GM18519 (cell line): Measurements from ENCODE around the gene RNF34.

Experiments used
- ATAC-seq: cut with Tn5 transposase; IDR thresholded peaks from one replicate; pipeline ENCODE4 v1.9.1; 2021; ENCODE audit warnings: mild to moderate bottlenecking, moderate library complexity; ENCODE audit not compliant: unreplicated experiment, low FRiP score

The RNF34 gene

DNA sequence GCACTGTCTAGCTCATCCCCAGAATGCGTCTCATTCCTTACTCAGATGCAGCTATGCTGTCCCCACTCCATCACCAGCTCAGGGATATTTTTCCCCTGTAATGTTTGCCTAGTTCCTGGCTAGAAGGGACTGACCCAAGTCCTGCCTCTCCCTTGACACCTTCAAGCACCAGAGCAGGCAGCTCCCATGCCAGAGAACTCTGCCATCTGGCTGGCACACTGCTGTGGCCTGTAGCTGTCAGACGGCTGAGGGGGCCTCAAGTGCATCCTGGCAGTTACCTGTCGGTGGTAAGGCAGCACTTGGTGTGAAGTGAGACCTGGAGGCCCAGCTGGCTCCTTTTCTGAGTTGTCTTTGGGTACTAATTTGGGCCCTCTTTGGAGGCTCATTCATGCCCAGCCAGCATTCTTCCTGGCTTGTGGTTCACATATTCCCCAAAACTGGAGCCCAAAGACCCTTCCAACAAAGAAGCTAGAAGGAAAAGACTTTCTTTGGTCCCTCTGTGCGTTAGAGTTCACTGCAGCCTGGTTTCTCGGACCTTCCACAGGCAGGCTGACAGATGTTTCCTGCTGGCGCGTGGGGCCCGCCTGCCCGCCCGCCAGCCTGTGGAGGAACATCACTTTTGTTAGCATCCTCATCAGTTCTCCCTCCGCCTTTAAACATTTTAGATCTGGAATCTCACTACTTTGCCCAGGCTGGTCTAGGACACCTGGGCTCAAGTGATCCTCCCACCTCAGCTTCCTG, 33.0 kb downstream of the RNF34 start:
- ATAC-seq: no peak

- no peak for ATAC-seq
Measured at GRCh38 chr12:121436706-121437105, 36.8 kb downstream of the RNF34 start.

- no peak for ATAC-seq
Measured at GRCh38 chr12:121438905-121439304, 39.0 kb downstream of the RNF34 start.

- no peak for ATAC-seq
Measured at GRCh38 chr12:121439715-121440114, 39.8 kb downstream of the RNF34 start.

DNA sequence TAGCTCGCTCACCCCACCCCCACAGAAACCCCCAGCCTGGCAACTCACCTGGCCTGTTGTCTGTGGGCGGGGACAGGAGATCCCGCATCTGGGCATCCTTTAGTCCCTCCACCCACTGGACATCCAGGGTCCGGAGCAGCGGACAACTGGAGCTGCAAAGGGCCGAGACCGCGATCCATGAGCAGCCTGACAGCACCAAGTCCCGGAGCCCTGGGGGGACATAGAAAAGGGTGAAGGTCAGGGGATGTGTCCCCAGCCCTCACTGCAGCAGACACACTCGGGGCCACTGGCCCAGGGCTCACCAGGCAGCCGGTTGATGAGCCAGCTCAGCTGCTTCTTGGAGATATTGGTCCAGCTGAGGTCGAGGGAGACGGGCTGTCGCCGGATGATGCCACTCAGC, 40.9 kb downstream of the RNF34 start:
- ATAC-seq: no peak

DNA sequence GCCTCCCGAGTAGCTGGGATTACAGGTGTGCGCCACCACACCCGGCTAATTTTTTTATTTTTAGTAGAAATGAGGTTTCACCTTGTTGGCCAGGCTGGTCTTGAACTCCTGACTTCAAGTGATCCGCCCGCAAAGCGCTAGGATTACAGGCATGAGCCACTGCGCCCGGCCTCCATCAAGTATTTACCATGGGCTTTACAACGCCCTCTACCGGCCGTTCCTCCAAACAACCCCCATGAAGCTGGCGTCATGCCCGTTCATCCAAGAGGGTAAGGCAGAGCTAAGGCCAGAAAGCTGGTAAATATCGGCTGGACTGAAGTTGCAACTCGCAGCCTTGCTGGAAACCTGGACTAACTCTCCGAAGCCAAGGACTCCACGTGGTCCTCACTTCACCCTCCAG, 41.6 kb downstream of the RNF34 start:
- ATAC-seq: no peak

- ATAC-seq: no peak
Measured at GRCh38 chr12:121442028-121442948, 42.4 kb downstream of the RNF34 start.

DNA sequence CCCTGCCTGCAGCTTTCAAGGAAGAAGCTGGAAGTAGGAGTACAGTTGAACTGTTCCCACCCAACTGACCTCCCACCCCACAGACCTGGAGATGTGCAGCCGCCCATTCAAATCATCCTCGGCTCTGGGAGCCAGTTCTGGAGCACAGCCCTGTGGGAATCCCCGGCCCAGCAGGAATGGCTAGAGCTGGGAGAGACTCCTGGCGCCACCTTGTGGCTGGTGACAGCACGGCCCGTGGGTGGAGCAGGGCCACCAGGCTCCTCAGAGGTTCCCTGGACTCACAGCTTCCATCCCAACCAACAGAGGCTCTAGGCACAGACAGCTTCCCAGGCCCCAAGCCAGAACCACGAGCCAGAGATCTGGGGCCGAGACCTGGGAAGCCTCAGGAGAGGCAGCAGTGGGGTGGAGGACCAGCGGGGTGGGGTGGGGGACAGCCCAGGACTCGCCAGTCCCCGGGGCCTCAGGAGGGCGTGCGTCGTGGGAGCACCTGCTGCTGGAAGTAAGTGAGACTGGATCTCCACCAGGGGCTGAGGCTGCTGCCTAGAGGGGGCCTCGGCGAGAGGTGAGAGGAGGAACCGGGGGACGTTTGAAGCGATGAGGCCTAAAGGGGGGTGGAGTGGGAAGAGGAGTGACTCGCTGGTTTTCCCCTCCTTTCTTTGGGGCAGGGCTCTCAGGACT, 43.4 kb downstream of the RNF34 start:
- no peak for ATAC-seq

DNA sequence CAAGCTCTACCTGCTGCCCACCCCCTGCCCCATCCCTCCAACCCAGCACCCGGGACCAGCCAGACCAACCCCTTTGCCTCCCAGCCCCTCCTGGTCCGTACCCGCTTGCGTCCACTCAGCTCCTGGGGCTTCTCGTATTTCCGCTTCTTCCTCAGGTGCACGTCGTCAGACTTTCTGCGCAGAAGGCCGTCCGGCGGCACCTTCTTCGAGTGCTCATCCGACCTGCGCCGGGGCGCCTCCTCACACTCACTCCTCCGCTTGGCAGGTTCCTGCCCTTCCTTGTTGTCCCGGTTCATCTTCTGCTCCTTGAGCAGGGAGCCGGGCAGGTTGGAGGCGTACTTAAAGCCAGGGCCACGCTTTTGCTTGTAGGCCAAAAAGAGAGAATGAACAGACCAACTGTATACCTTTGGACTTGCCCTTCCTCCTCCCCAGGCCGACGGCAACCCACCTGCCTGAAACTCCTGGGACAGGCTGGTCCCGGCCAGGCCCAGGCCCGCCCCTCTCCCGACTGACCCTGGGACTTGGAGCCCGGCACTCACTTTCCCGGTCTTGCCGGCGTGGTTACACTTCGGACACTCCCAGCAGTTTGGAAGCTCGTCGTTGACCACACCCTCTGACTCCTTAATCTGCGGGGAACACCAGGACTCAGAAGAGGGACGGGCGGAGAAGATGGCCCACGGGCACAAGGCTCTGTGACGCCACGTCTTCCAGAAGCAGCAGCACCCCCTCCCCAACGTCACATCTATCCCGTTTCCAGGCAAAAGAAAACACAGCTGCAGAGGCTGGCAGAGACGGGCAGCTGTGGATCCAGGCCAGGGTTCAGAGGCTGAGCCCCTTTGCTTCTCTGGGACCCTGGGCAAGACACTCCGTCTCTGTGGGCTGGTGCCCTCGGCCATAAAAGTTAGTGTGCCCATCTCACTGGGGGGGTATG, 44.3 kb downstream of the RNF34 start:
- no peak for ATAC-seq

DNA sequence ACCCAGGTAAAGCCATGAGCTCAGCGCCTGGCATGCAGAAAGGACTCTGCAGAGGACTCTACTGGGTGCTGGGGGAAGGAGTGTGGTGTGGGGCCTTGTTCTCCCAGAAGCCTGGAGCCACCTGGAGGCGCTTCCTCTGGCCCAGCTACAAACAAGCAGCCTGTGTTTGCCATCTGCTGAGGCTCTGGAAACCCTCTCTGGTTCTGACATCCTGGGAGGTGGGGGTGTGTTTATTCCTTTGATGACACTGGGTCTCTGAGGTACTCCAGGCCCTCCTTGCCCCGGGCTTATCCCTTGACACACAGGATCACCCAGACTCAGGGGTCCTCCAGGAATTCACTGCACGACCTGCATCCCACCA, 44.9 kb downstream of the RNF34 start:
- ATAC-seq: no peak

- no peak for ATAC-seq
Measured at GRCh38 chr12:121446750-121447149, 46.8 kb downstream of the RNF34 start.

- no peak for ATAC-seq
Measured at GRCh38 chr12:121448771-121449315, 48.9 kb downstream of the RNF34 start.

DNA sequence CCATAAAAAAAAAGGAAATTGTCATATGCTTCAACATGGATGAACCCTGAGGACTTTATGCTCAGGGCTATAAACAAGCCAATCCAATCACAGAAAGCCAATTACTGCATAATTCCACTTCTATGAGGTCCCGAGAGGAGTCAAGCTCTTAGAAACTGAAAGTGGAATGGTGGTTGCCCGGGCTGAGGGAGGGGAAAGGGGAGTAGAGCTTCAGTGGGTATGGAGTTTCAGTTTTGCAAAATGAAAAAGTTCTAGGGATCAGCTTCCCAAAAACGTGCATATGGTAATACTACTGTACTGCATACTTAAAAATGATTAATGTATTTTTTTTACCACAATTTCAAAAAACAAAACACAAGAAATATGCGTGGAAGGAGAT, 52.0 kb downstream of the RNF34 start:
- no peak for ATAC-seq

DNA sequence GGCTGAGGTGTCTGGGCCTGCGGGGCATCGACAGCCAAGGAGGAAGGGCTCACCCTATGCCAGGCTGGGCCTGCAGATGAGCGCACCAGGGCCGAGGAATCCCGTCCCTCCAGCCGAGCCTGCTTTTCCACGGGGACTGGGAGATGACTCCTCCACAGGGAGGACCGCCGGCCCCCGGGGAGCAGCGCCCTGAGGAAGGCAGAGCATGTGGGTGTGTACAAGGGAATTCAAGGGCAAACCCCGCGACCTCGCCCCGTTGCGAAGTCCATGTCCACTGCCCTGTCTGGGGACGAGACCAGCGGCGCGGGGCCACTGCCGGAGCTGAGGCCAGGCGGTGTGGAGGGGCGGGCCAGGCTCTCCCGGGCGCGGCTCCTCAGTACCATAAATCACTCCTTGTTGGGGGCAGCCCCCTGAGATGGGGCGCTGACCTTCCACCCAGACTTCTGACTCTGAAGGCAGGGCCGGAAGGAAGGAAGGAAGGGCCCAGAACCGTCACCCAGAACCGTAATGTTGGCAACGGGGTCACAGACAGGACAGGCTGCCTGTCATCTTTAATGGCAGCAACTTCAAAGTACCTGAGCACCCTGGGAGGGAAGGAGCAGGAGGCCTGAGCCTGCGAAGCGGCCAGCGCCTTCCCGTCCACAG, 52.5 kb downstream of the RNF34 start:
- no peak for ATAC-seq

DNA sequence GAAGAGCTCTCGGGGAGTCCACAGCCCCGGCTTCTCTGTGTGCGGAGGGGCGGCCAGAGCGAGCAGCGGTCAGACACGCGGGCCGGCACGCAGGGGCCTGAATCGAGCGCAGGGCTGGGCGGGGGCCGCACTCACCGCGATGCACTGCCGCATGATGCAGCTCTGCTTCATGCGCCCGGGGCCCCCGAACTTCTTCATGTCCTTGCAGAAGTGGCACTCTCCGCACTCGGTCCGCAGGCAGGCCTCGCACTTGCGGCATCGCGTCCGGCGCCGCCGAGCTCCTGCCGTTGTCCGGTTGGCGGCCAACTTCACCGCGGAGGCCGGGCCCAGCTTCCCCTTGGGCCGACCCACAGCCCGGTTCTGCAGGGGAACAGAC, 53.1 kb downstream of the RNF34 start:
- ATAC-seq: no peak

GRCh38 chr12:121453629-121454028, 53.7 kb downstream of the RNF34 start:
- ATAC-seq: no peak

- no peak for ATAC-seq
Measured at GRCh38 chr12:121454921-121455320, 55.0 kb downstream of the RNF34 start.

DNA sequence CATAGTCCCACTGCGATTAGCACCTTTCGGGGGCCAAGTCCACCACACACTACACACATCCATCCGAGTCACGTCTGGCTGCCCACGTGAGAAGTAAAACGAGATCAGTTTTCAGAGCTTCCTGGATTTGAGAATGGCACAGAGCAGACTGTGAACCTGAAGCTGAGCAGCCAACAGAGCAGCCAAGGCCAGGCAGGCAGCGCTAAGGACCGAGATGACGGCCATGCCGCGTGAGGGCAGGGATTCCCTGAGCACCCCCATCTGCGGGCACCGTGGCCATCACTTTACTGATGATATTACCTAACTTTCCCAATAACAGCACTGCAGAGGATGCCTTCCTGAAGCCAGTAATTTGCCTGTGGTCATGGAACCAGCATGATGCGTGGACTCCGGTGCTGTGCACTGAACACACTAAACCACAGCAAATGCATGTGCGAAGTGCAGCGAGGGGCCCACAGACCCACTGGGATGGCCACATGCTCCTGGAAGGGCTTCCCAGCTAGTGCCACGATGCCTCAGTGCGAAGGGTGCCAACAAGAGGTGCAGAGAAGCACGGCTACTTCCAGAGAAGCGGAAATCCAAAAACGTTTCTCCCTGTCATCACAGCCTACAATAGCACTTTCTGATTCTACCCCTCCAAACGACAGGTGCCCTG, 56.0 kb downstream of the RNF34 start:
- ATAC-seq: no peak

DNA sequence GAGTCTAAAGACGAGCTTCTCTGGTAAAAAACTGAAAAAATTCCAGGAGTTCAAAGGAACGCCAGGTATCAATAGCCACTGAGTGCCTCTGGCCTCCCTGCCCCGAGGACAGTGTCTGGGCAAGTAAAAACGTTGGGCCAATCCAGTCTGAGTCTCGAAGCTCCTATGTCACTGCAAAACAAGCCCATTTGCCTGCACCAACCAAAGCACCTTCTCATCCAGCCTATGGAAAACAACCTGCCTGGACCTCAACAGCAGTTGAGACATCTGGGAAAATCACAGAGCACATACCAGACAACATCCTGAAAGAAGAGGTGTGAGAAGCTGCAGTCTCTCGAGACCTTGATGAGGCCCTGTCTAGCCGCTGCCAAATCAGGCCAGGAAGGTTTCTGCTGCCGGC, 56.6 kb downstream of the RNF34 start:
- no peak for ATAC-seq
